Peyer's patch (tissue), 4 donors: Measurements from ENCODE around the gene LTN1. TPM values are rescaled to one million over a fixed set of nuclear protein-coding genes. Genes with fewer than 3 reads are reported as not detected.
A peak's percentile ranks its signal among the peaks of the same experiment; 100 is the strongest.

Experiments
- DNase-seq, 3 donors: peaks; one replicate each; pipeline ENCODE4 v3.0.0-alpha.2; 2017 to 2019
- H3K27ac ChIP-seq, 4 donors: fragments of 200-600 bp; sonication (generic); one replicate each; pipeline ENCODE4 v1.5.1; 2016 to 2019
- H3K27me3 ChIP-seq, 2 donors: fragments of 200-600 bp; sonication (generic); one replicate each; pipeline ENCODE4 v1.5.1; 2019
- H3K36me3 ChIP-seq, 3 donors: fragments of 200-600 bp; sonication (generic); one replicate each; pipeline ENCODE4 v1.5.1; 2016 to 2019
- H3K4me1 ChIP-seq, 4 donors: fragments of 200-600 bp; sonication (generic); one replicate each; pipeline ENCODE4 v1.5.1; 2016 to 2019
- H3K4me3 ChIP-seq, 4 donors: fragments of 200-600 bp; sonication (generic); 1 replicate in 3 of 4; 2 replicates in 1 of 4; pipeline ENCODE4 v1.5.1; 2016 to 2019; ENCODE audit warnings: mild to moderate bottlenecking in 1 of 4
- H3K9me3 ChIP-seq, 4 donors: fragments of 200-600 bp; sonication (generic); one replicate each; pipeline ENCODE4 v1.5.1; 2016 to 2019; ENCODE audit warnings: mild to moderate bottlenecking in 1 of 4
- CTCF ChIP-seq, 6 experiments: fragments of 450-650 bp in 4 of 6; fragments of 200-600 bp in 2 of 6; sonication (generic) in 1 of 6; IDR thresholded peaks; one replicate each; pipeline ENCODE4 v1.5.1; 2017 to 2019; ENCODE audit warnings: antibody characterized with exemption in 6 of 6, mild to moderate bottlenecking in 3 of 6, moderate library complexity in 1 of 6
- POLR2A ChIP-seq, 2 donors: fragments of 450-650 bp; IDR thresholded peaks; one replicate each; pipeline ENCODE4 v1.5.1; 2017; ENCODE audit warnings: antibody characterized with exemption in 2 of 2, mild to moderate bottlenecking in 2 of 2, moderate library complexity in 2 of 2
- total RNA-seq, 4 donors: library from RNA; depleted of rRNA; stranded (reverse); fragments of >200 nt; gene quantifications; one replicate each; pipeline ENCODE4 v1.1.0, GENCODE V29; 2016

LTN1 gene
- total RNA-seq, 4 donors from 2014 or later, result 19.6 to 42.1 (median 27.8) TPM

DNA sequence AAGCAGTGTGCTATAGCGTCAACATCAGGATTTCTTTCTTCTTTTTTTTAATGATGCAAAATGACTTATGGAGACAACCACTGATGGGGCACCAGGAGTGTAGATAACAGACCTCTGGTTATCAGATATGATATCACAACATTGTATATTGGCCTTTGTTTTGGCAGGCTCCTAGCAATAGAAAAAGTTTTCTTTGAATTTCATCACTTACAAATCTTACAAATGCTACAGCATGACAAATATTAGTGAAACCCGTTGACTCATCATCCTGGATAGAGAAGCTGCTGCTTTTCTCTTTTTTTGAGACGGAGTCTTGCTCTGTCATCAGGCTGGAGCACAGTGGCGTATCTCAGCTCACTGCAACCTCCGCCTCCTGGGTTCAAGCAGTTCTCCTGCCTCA, 92.9 kb downstream of the LTN1 start:
- Histone ChIP-seq H3K4me3 (no peak overlapping the region), H3K27ac (no peak overlapping the region), H3K4me1 (no peaks in the 10 kb centered on the region), H3K9me3 (no peaks in the 10 kb centered on the region), H3K27me3 (no peaks in the 10 kb centered on the region), H3K36me3 (no peaks in the 10 kb centered on the region)
- DNase-seq, result no peak
- TF ChIP-seq POLR2A (IDR thresholded peaks at IDR 0.05) (no peak), CTCF (IDR thresholded peaks at IDR 0.05) (no peak)

- Histone ChIP-seq H3K4me1 (no peaks in the 10 kb centered on the region), H3K27me3 (no peaks in the 10 kb centered on the region), H3K36me3 (no peaks in the 10 kb centered on the region), H3K9me3 (no peaks in the 10 kb centered on the region), H3K27ac (no peak overlapping the region), H3K4me3 (no peak overlapping the region)
- TF ChIP-seq CTCF (IDR thresholded peaks at IDR 0.05), result no peak
- TF ChIP-seq POLR2A (IDR thresholded peaks at IDR 0.05), result no peak
- no peak for DNase-seq
Observed at GRCh38 chr21:28899220-28899619, 93.5 kb downstream of the LTN1 start.

- Histone ChIP-seq H3K27me3 (no peaks in the 10 kb centered on the region), H3K36me3 (no peaks in the 10 kb centered on the region), H3K4me3 (no peak overlapping the region), H3K9me3 (no peaks in the 10 kb centered on the region), H3K27ac (no peak overlapping the region), H3K4me1 (no peaks in the 10 kb centered on the region)
- TF ChIP-seq POLR2A (IDR thresholded peaks at IDR 0.05), result no peak
- no peak for TF ChIP-seq CTCF (IDR thresholded peaks at IDR 0.05)
- DNase-seq, result no peak
Observed at GRCh38 chr21:28893687-28894086, 99.0 kb downstream of the LTN1 start.

- Histone ChIP-seq H3K9me3 (no peaks in the 10 kb centered on the region), H3K27ac (no peak overlapping the region), H3K27me3 (no peaks in the 10 kb centered on the region), H3K4me1 (no peaks in the 10 kb centered on the region), H3K36me3 (no peaks in the 10 kb centered on the region), H3K4me3 (no peak overlapping the region)
- DNase-seq, result no peak
- TF ChIP-seq CTCF (IDR thresholded peaks at IDR 0.05), result no peak
- no peak for TF ChIP-seq POLR2A (IDR thresholded peaks at IDR 0.05)
Observed at GRCh38 chr21:28892199-28893111, 100.2 kb downstream of the LTN1 start.

- Histone ChIP-seq H3K9me3 (no peaks in the 10 kb centered on the region), H3K27ac (peak overlapping the region in 2 of 4 donors; percentile 91 to 93), H3K36me3 (peaks cover 0 to 10% (median 0%) of the 10 kb centered on the region in 3 donors), H3K27me3 (no peaks in the 10 kb centered on the region), H3K4me3 (no peak overlapping the region), H3K4me1 (peaks cover 0 to 5% (median 0%) of the 10 kb centered on the region in 4 donors)
- no peak for TF ChIP-seq CTCF (IDR thresholded peaks at IDR 0.05)
- no peak for TF ChIP-seq POLR2A (IDR thresholded peaks at IDR 0.05)
- DNase-seq, result no peak
Observed at GRCh38 chr21:28885853-28886177, 106.9 kb downstream of the LTN1 start.
